DND-41 (cell line): ENCODE results near the gene GBP5.
A peak's percentile ranks its signal among the peaks of the same experiment; 100 is the strongest.

ENCODE experiments used
- ATAC-seq: fragments of 200-7000 bp; cut with Tn5 transposase; 3 replicates; pipeline ENCODE4 v1.9.1; 2021; ENCODE audit warnings: low read depth; ENCODE audit not compliant: insufficient read depth
- DNase-seq: peaks from one replicate; pipeline ENCODE4 v3.0.0-alpha.2; 2020
- H2AFZ ChIP-seq: 2 replicates; pipeline ENCODE4 v1.6.0; 2012; ENCODE audit warnings: low read depth, low read length
- H3K27ac ChIP-seq: 2 replicates; pipeline ENCODE4 v1.5.1; 2012; ENCODE audit warnings: low read length, inconsistent platforms
- H3K27me3 ChIP-seq: fragments of 200-600 bp; sonication (generic); 2 replicates; pipeline ENCODE4 v1.6.0; 2012; ENCODE audit warnings: low read length, mild to moderate bottlenecking, inconsistent platforms; ENCODE audit not compliant: insufficient read depth, poor library complexity
- H3K36me3 ChIP-seq: 2 replicates; pipeline ENCODE4 v1.5.1; 2012; ENCODE audit warnings: low read length, inconsistent platforms; ENCODE audit not compliant: insufficient read depth
- H3K4me1 ChIP-seq: 2 replicates; pipeline ENCODE4 v1.5.1; 2012; ENCODE audit warnings: mild to moderate bottlenecking, low read length; ENCODE audit not compliant: insufficient read depth
- H3K4me2 ChIP-seq: 2 replicates; pipeline ENCODE4 v1.6.0; 2012; ENCODE audit warnings: mild to moderate bottlenecking, moderate library complexity, low read length, inconsistent platforms; ENCODE audit not compliant: insufficient read depth
- H3K4me3 ChIP-seq, 2 experiments: fragments of 200-600 bp in 1 of 2; shearing (Covaris generic) in 1 of 2; 2 replicates each; pipeline ENCODE4 v1.5.1; 2012 to 2016; ENCODE audit warnings: inconsistent platforms in 2 of 2, low read length in 2 of 2, mild to moderate bottlenecking in 2 of 2, low read depth in 1 of 2, moderate library complexity in 1 of 2
- H3K79me2 ChIP-seq: 2 replicates; pipeline ENCODE4 v1.6.0; 2012; ENCODE audit warnings: low read length, inconsistent platforms; ENCODE audit not compliant: insufficient read depth
- H3K9ac ChIP-seq: 2 replicates; pipeline ENCODE4 v1.6.0; 2012; ENCODE audit warnings: low read depth, mild to moderate bottlenecking, inconsistent platforms, low read length, moderate library complexity
- H3K9me3 ChIP-seq: 2 replicates; pipeline ENCODE4 v1.5.1; 2012; ENCODE audit warnings: low read length, moderate library complexity, mild to moderate bottlenecking, inconsistent platforms; ENCODE audit not compliant: insufficient read depth, severe bottlenecking
- H4K20me1 ChIP-seq: 2 replicates; pipeline ENCODE4 v1.6.0; 2012; ENCODE audit warnings: low read length; ENCODE audit not compliant: insufficient read depth
- CTCF ChIP-seq: IDR thresholded peaks from 2 replicates; pipeline ENCODE4 v1.5.1; 2012; ENCODE audit warnings: borderline replicate concordance, low read length, moderate library complexity, mild to moderate bottlenecking; ENCODE audit not compliant: poor library complexity, severe bottlenecking; ENCODE audit errors: extremely low read depth
- EZH2 ChIP-seq: IDR thresholded peaks from 3 replicates; pipeline ENCODE4 v1.6.1; 2012; ENCODE audit warnings: borderline replicate concordance, low read depth, mild to moderate bottlenecking, moderate library complexity, low read length, inconsistent platforms; ENCODE audit not compliant: severe bottlenecking

Gene GBP5

GRCh38 chr1:89274411-89274857 is 1.8 kb upstream of the GBP5 start:
- no peak for ATAC-seq

GRCh38 chr1:89273324-89273778 is 691 bp upstream of the GBP5 start:
- ATAC-seq (peak; percentile 2; the same call in 1 of the 3 replicates), DNase-seq (peak; percentile 20)
- peak overlapping the region; percentile 87 for H3K27ac ChIP-seq
- H3K79me2 ChIP-seq, result peaks cover 51% of the 10 kb centered on the region
- peak overlapping the region; percentile 88 for H3K4me2 ChIP-seq
- peak overlapping the region; percentile 66 for H3K9ac ChIP-seq
- H2AFZ ChIP-seq, result no peak overlapping the region; the same call in 1 of the 2 replicates
- H3K36me3 ChIP-seq, result peaks cover 28% of the 10 kb centered on the region
- no peak for TF ChIP-seq EZH2
- TF ChIP-seq CTCF, result no peak
- no peaks in the 10 kb centered on the region for H3K27me3 ChIP-seq
- H3K9me3 ChIP-seq, result peaks cover 2% of the 10 kb centered on the region
- no peaks in the 10 kb centered on the region; the same call in 1 of the 2 replicates for H4K20me1 ChIP-seq
- peaks cover 65% of the 10 kb centered on the region for H3K4me1 ChIP-seq
- peak overlapping the region in 1 of 2 experiments; percentile 69; a peak in 2 of 4 replicates for H3K4me3 ChIP-seq

More at GRCh38 chr1:89274411-89274857, 1.8 kb upstream of the GBP5 start:
- H3K9ac ChIP-seq, result peak overlapping the region; percentile 66
- no peaks in the 10 kb centered on the region for H3K27me3 ChIP-seq
- H3K4me3 ChIP-seq, result no peak overlapping the region
- peak overlapping the region; percentile 68 for H3K27ac ChIP-seq
- H3K4me2 ChIP-seq, result peak overlapping the region; percentile 30
- no peaks in the 10 kb centered on the region; the same call in 1 of the 2 replicates for H4K20me1 ChIP-seq
- H2AFZ ChIP-seq, result peak overlapping the region; percentile 35
- peaks cover 17% of the 10 kb centered on the region for H3K36me3 ChIP-seq
- no peak for DNase-seq
- peaks cover 40% of the 10 kb centered on the region for H3K79me2 ChIP-seq
- H3K4me1 ChIP-seq, result peaks cover 65% of the 10 kb centered on the region
- TF ChIP-seq EZH2, result no peak
- no peak for TF ChIP-seq CTCF
- H3K9me3 ChIP-seq, result peaks cover 2% of the 10 kb centered on the region

GRCh38 chr1:89271341-89272015 is 1.2 kb downstream of the GBP5 start:
- H4K20me1 ChIP-seq, result no peaks in the 10 kb centered on the region; the same call in 1 of the 2 replicates
- no peak for TF ChIP-seq CTCF
- TF ChIP-seq EZH2, result no peak

More at GRCh38 chr1:89271341-89272015, 1.2 kb downstream of the GBP5 start:
- Histone ChIP-seq H3K27me3 (no peaks in the 10 kb centered on the region), H3K4me3 (peak overlapping the region; percentile 61 to 69), H3K9me3 (peaks cover 2% of the 10 kb centered on the region), H2AFZ (no peak overlapping the region; the same call in 1 of the 2 replicates), H3K36me3 (peaks cover 46% of the 10 kb centered on the region), H3K9ac (peak overlapping the region; percentile 66), H3K79me2 (peaks cover 69% of the 10 kb centered on the region), H3K4me1 (peaks cover 70% of the 10 kb centered on the region), H3K27ac (peak overlapping the region; percentile 87), H3K4me2 (peak overlapping the region; percentile 88)
- DNase-seq (no peak), ATAC-seq (peak; percentile 17; the same call in 1 of the 3 replicates)
